T-helper 22 cell (primary cell): ENCODE measurements around the gene HIVEP3.

Experiments
- DNase-seq: peaks from one replicate; pipeline ENCODE4 v3.0.0-alpha.2; 2020; ENCODE audit warnings: low read depth

The HIVEP3 gene

DNA sequence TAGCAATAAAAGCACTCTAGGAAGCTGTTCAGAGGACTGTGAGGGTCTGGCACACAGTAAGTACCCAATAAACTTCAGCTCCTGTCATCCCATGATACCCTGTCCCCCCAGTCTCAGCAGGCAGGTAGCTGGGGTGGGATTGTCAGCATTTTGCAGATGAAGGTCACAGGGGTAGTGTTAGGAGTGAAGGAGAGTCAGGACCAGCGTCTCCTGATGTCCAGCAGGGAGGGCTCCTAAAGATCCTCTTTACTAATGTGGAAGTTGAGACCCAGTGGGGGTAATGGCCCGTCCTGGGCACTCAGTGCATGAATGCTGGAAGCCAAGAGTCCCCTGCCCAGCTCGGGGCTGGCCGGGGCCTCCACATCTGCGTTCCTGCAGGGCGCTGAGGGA lies 402.9 kb downstream of the HIVEP3 start:
- no peak for DNase-seq

DNA sequence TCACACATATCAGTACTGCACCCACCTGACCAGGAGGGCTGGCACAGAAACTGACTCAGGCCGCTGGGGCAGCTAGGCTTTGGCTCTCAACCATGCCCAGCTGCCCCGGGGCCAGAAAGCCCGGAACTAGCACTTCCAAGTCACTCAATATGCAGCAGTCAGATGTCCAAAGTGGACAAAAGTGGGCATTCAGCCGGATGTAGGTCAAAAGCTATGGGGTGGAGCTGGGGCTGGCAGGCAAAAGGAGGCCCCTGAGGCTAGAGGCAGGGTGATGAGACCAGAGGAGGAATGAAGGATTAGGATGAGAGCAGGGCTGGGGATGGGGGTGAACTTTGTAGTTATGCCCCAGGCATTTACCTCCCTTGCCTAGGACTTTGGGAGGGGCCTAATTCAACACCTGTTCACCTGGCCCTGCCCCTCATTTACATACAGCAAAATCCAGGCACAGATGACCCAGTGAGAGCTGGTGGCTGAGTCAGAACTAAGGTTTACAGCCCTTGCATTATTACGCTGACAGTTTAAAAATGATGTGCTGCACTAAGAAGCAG lies 403.5 kb downstream of the HIVEP3 start:
- DNase-seq, result no peak

DNA sequence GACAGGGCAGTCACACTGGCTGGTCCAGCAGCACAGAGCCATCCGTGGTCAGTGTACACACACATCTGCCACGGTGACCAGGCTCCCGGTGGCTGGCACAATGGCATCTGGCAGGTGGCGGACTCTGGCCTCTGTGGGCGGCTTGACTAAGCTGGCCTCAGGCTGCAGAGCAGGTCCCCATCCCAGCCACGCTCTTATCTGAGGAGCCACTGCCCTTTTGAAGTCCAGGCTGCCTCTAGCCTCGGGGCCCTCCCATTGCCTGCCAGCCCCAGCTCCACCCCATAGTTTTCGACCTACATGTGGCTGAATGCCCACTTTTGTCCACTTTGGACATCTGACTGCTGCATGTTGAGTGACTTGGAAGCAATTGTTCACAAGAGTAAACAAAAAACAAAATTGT lies 404.3 kb downstream of the HIVEP3 start:
- DNase-seq, result no peak

DNA sequence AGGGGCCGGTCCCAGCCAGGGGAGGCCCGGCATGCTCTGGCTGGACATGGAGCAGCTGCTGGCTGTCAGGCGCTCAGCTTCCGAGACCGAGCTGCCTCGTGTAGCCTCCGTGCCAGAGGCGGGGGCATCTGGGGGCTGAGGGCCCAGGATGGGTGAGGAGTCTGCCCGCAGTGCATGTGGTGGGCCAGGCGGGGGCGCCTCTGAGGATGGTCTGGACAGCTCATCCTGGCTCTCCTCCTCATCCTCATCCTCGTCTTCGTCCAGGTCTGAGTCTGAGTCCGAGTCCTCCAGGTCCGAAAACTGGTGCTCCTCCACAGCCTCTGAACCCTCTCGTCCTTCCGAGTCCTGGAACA lies 405.4 kb downstream of the HIVEP3 start:
- DNase-seq, result no peak

DNA sequence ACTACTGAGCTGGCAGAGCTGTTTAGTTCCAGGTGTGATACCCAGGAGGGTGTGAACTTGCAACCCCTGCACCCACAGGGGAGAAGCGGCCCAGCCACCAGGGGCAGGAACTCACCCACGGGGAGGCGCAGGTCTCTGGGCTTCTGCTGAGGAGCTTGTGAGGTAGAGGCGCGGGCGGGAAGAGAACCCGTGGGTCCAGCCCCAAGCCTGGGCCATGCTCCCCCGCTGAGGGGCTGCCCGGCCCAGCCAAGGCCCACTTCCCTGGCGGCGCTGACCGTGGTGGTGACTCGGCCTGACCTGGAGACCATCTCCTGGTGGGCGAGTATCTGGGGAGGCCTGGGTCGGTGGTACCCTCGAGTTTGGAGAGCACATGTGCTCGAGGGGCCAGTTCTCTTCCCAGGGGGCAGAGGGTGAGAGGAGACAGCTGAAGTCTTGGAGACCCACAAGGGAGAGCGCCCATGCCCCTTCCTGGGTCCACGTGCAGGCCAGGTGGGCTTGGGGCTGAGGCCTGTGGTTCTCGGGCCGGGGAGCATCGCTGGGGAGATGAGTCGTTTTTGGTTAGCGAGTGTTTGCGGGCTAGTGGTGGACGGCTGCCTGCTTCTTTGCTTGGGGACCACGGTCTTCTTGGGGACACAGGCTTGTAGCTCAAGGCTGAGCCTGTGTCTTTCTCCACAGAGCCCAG lies 405.9 kb downstream of the HIVEP3 start:
- no peak for DNase-seq

DNA sequence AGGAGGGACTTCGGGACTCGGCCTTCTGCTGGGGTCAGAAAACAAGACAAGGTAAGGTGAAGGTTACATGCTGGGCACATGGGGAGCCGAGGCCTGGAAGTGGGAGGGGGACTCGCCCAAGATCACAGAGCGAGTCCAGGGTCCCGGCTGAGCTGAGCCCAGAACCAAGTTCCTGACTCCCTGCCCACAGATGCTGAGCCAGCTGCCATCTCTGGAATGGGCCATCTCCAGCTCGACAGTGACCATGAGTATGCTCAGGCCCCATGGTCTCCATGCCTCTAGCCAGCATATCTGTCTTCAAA lies 407.5 kb downstream of the HIVEP3 start:
- no peak for DNase-seq

DNA sequence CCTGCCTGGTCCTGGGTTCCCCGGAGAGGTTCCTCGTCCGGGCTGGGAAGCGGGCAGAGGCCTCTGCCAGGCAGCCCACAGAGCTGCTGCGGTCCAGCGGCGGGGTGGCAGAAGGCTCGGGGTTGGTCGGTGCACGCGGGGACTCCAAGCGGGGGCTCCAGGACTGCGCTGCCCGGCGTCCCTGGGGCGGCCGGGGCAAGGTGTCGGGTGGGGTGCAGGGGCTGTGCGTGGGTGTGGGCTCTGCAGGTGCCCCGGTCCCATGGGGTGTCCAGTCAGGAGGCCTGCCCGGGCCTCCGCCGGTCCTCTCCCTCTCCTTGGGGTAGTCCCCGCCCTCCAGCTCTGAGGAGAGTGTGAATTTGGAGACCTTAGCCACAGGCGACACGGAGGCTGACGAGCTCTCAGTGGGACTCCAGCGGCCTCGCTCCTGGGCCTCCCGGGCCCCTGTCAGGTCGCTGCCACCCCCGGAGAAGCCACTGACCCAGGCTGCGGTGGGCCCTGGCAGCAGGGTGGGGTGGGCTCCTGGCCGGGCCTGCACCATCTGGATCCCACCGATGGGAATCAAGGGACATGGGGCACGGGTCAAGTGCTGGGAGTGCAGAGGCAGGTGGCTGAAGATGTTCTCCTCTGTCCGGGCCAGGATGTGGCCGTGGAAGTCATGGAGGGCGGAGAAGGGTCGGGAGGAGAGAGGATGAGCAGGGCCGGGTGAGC lies 408.0 kb downstream of the HIVEP3 start:
- no peak for DNase-seq

DNA sequence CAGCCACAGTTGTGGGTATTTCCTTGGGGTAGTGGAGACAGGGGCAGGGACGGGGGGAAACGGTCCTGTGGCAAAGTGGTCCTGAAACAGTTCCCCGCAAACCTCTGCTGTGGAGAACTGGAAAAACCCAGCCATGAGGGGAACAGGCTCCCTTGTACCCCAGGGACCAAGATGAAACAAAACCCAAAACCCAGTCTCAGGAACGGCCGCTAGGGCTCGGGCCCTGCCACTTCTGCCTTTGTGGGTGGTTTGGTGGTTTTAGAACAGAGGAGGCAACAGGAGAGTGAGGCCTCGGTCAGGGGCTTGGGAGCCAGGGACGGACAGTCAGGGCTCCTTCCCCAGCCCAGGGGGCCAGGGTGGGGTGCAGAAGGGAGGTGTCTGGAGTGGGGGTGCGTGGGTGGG lies 409.5 kb downstream of the HIVEP3 start:
- no peak for DNase-seq

DNA sequence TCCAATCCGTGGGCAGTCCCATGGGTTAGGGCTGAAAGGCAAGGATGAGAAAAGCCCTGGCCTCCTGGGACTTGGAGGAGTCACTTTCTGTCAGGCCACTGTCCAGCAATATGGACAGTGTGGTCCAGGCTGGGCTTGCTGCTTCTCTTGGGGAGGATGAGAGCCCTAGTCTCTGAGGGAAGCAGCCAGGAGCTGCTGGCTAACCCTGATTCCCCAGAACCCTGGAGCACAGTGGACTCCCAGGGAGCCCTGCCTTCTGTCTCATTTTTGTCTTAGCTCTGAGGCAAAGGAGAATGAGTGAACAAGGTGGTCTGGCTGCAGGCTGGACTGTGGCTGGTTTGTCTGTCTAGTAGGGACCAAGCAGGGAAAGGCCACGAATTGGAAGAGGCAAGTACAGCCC lies 410.4 kb downstream of the HIVEP3 start:
- DNase-seq, result no peak

DNA sequence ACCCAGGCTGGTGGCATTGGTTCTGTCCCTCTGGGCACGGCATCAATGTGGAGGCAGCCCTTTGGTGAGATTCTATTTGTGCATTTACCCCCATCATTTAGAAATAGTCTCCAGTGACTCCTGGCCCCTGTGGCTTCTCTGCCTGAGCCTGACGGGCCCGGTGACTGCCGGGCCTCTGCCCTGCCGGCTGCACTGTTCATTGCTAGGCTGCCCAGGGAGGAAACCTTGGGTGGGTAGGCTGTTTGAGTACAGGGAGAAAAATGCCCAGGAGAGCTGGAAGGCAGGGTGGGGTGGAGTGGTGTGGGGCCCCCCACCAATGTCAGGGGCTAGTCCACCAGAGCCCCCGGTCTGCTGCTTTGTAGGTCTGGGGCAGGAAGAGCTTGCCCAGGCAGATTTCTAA lies 410.9 kb downstream of the HIVEP3 start:
- no peak for DNase-seq

DNA sequence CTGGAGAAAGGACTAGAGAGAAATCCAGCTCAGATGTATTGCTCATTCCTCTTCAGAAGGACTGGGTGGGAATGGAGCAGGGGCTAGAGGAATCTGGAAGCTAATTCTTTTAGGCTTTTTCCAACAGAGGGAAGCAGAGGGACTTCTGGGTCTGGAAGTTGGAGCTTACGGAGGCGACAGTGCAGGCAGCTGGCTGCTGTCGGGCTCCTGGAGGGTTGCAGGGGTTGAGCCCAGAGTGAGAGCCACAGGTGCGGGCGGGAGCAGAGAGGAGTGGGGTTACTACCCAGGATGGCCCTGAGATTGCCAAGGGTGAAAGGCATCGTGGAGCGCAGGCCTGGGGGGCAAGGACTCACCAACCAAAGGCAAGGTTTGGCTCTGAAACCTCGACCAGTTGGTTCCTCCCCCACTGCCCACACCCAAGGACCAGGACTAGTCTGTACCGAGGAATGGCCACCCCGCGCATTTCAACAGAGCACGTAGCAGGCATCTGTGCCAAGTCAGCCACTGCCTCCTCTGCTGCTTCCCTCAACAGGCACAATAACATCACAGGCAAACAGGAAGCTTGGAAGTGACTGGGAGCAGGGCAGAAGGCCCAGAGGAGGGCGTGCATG lies 411.5 kb downstream of the HIVEP3 start:
- no peak for DNase-seq

DNA sequence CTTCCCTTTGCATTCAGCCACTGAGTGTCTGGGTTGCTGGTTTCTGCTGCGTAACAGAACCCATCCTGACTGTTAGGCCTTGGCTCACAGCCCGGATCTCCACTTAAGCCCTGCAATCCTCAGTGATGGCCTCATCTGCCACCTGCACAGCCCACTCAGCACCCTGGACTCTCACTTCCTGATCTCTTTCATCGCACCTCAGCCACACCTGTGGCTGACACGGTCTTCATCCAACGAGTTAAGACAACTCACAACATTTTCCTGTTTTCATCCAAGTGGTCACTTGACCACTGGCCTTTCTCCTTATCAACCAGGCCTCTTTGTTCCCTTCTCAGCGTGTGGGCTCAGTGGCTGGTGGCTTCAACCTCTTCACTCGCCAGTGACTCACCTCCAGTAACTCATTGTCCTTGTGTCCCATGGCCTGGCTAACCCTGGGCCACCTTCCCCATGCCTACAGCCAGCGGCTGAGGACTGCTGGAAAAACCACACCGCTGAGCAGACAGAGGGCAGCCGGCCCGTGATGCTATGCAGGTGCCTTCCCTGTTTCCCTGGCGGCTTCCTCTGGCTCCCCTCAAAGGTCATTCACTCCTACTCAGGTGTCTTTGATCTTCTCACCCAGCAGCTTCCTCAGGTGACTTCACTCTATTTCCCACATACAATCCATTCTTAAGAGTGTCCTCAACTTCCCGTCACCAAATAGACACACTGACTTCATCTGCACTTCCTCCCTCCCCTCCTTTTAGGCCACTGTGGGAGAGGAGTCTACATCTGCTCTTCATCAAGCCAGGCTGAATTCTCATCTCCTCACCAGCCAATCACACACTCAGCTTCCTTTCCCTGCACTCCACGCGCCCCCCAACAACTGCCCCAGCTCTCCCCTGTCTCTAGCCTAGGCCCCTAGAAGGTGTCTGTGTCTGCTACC lies 414.3 kb downstream of the HIVEP3 start:
- DNase-seq, result no peak

DNA sequence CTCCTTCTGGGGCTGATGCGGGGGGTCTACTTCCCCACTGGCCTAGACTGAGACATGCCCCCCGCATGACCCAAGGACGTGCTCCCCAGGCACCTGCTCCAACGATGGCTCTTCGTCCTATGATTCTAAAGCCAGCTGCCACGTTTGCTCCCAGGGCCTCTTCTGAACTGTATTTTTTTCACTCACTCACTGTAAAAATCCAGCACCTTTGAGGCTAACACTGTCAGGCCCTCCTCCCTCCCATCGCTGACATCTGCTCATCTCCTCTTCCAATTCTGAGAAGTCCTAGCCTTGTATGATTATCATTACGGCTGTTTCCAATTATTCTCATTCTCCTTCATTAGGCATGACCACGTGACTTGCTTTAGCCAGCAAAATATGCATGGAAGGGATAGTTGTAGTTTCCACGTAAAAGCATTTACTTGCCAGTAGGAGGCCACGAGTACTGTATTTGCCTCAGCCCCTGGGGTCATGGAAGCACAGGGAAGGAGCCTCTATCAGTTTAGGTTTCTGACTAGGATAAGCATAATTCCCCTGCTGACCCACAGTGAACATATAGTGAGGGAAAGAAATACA lies 415.1 kb downstream of the HIVEP3 start:
- no peak for DNase-seq

DNA sequence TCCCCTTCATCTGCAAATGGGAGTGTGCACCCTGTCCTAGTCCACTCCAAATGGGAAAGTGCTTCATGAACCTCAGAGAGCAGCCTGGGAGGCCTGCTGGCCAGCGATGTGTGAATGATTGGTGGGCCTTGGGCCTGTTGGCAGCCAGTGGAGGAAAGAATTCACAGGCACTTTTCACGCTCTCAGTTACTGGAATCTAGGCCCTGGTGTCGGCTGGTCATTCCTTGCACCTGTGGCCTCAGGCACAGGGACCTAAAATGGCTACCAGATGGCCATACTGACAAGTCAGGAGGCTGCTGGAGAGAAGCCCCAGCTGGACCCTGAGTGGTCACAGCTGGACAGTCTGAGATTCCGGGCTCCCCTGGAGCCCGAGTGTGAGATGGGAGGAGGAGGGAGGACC lies 415.8 kb downstream of the HIVEP3 start:
- DNase-seq, result no peak

DNA sequence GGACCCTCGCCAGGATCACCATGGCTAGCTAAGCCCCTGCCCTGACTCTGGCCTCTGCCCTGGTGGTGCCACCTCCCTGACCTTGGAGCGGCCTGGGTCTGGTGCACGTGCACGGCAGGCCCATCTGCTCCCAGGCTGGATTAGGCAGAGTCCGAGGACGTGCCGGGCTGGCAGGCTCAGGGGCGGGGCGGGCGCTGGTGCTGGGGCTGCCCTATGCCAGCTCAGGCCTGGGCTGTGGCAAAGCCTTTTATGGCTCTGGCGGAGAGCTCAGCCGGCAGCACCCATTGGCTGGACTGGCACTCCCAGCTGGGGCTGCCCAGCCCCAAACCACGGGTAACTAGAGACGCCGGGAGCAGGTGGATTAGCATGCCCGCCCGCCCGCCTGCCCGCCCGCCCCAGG lies 417.1 kb downstream of the HIVEP3 start:
- no peak for DNase-seq

DNA sequence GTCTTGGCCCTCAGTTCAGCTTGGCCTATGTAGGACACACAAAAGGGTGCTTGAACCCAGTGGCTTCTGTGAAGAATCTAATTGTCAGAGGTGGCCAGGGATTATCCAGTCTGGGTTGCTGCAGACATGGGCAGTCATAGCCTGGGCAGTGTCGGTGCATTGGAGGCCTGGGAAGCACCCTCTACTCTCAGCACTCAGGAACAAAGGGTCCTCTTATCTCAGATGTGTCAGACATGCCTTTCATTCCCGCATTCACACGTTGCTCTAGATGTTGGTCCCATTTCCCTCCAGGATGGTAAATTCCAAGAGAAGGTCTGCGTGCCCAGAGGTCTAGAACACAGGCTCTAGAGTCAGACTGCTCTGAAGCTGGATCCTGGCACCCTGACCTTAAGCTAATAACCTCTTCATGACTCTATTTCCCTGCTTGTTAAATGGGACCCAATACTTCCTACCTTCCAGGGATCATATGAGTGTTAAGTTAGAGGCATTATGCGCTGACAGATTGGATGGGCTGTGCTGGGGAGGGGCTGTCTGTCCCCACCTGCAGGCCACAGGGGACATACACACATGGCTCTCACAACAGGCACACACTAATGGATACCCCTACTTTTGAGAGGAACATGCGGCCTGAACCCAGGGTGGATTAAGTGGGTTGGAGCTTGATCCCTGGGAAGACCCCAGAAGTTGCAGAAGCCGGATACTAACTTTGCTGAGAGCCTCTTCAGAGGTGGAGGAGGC lies 417.8 kb downstream of the HIVEP3 start:
- DNase-seq, result no peak

DNA sequence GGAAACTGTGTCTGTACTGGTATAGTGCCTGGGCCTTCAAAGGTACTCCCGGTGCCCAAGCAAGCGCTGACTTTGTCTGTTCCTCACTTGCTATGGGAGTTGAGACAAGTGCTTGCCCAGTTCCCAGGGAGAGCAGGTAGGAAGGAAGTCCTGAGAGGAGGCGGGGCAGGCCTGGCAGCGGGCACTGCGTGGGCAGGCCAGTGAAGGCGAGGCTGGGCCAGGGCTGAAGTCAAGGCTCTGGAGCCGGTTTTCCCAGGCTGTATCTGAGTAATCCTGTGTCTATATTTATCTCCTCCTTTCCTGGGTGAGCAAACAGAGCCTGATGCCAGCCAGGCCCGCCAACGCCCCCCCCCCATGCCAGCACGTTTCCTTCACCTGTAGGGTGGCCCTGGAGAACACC lies 418.3 kb downstream of the HIVEP3 start:
- DNase-seq, result no peak

DNA sequence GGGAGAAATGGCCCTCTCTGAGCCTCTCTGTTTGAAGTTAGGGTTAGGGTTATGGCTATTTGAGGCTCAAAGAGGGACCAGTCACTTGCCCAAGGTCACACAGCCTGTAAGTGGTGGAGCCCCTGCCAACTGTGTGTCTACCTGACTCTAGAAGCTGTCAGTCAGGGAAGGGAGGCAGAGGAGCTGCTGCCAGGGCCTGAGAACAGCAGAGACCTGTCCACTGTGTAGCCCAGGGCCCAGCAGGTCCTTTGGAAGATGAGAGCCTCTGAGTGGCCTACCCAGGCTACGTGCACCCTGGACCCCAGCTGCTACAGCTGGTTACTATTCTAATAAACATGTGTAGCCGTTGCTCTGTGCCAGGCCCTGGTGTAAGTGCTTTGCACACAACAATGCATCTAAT lies 419.1 kb downstream of the HIVEP3 start:
- no peak for DNase-seq

DNA sequence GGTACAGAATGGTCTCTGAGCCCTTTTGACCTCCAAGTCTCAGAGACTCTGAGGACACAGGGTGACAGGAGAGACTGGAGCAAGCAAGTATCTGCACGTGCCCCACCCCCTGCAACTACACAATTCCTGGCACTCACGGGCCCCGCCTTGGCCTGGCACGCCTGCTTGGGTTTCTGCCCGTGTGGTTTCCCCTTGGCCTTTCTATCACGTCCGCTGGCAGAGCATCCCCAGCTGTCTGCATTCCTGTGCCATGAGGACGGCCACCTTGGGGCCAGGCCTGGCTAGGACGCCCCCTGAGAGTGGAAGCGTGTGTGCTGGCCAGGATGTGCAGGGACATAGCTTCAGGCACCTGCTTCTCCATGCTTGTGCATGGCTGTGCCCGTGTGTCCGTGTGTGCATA lies 419.9 kb downstream of the HIVEP3 start:
- DNase-seq, result no peak

DNA sequence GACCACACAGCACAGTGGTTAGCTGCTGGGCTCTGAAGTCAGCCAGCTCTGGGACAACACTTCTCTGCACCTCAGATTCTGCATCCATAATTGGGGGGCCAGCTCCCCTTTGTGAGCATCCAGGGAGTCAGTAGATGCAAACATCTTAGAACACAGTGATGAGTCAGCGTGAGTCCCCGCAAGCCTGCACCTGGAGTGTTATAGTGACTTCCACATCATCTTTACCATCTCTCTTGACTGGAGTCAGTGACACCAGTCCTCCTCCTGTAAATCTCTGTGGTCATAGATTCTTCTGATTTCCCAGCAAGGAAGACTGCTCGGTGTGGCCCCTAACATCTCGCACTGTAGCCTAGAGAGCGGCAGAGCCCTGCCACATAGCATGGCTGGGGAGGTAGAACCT lies 420.3 kb downstream of the HIVEP3 start:
- no peak for DNase-seq

DNA sequence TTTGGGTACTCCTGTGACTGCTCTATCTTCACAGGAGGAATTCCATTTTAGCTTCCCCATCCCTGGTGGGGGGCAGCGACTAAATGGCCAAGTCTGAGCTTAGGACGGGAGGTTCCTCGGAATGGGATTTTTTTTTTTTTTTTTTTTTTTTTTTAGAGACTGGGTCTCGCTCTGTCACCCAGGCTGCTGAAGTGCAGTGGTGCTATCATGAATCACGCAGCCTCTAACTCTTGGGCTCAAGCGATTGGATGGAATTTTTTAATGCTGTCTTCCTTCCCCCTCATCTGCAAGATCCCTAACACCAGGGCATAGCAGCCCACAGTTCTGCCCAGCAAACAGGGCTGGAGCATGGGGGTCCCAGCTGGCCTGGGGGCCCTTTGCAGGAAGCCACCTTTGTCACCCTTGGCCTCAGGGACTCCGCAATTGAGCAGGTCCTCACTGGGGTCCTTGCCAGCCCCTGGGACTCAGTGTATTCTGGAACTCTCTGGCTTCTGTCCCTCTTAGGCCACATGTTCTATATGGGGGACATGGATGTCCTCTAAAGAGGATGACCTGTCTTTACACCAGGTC lies 421.2 kb downstream of the HIVEP3 start:
- no peak for DNase-seq
